ENCODE data around the gene TIAM1.

Gene TIAM1

GRCh38 chr21:31370281-31370892, 26.3 kb upstream of the TIAM1 start:
- DNase-seq (ENCODE audit: low read depth), result no peak
- no peak overlapping the region for H3K4me3 ChIP-seq (ENCODE audit: low read depth, low read length)
- TF ChIP-seq CTCF (IDR thresholded peaks at IDR 0.05; ENCODE audit: low read depth, low read length) (no peak), MYC (IDR thresholded peaks at IDR 0.05; ENCODE audit: low read depth, low read length) (no peak), POLR2A (IDR thresholded peaks at IDR 0.05; ENCODE audit: extremely low read depth, insufficient read length) (no peak)
- TF ChIP-seq, protein P1, sequence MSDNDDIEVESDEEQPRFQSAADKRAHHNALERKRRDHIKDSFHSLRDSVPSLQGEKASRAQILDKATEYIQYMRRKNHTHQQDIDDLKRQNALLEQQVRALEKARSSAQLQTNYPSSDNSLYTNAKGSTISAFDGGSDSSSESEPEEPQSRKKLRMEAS (IDR thresholded peaks at IDR 0.05; ENCODE audit: low read depth, low read length), result no peak

GRCh38 chr21:31368361-31368760, 24.3 kb upstream of the TIAM1 start:
- TF ChIP-seq POLR2A (IDR thresholded peaks at IDR 0.05; ENCODE audit: extremely low read depth, insufficient read length) (no peak), CTCF (IDR thresholded peaks at IDR 0.05; ENCODE audit: low read depth, low read length) (no peak), MYC (IDR thresholded peaks at IDR 0.05; ENCODE audit: low read depth, low read length) (no peak)
- TF ChIP-seq, protein P1 (IDR thresholded peaks at IDR 0.05; ENCODE audit: low read depth, low read length), result no peak
- no peak for DNase-seq (ENCODE audit: low read depth)
- no peak overlapping the region for H3K4me3 ChIP-seq (ENCODE audit: low read depth, low read length)

- TF ChIP-seq POLR2A (IDR thresholded peaks at IDR 0.05; ENCODE audit: extremely low read depth, insufficient read length) (no peak), CTCF (IDR thresholded peaks at IDR 0.05; ENCODE audit: low read depth, low read length) (no peak), MYC (IDR thresholded peaks at IDR 0.05; ENCODE audit: low read depth, low read length) (no peak)
- TF ChIP-seq, protein P1 (IDR thresholded peaks at IDR 0.05; ENCODE audit: low read depth, low read length), result no peak
- H3K4me3 ChIP-seq (ENCODE audit: low read depth, low read length), result no peak overlapping the region
- no peak for DNase-seq (ENCODE audit: low read depth)
These were observed 23.7 kb upstream of the TIAM1 start for GRCh38 chr21:31367801-31368200.

DNA sequence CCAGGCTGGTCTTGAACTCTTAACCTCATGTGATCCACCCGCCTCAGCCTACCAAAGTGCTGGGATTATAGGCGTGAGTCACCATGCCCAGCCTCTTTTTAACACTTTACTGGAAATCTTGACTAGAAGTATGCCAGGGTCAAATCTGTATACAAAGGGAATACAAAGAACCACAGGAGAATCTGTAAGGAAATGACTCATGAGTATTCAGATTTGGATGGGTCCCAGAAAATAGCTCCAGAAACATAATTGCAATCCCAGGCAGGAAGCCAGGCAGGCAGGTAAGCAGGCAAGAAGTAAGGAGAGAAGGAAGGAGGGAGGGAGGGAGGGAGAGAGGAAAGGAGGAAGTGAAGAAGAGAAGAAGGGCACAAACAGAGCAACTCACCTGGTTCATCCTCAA, 22.8 kb upstream of the TIAM1 start:
- DNase-seq (ENCODE audit: low read depth), result no peak
- no peak for TF ChIP-seq CTCF (IDR thresholded peaks at IDR 0.05; ENCODE audit: low read depth, low read length)
- TF ChIP-seq, protein P1 (IDR thresholded peaks at IDR 0.05; ENCODE audit: low read depth, low read length), result no peak
- no peak for TF ChIP-seq MYC (IDR thresholded peaks at IDR 0.05; ENCODE audit: low read depth, low read length)
- no peak for TF ChIP-seq POLR2A (IDR thresholded peaks at IDR 0.05; ENCODE audit: extremely low read depth, insufficient read length)
- H3K4me3 ChIP-seq (ENCODE audit: low read depth, low read length), result no peak overlapping the region

DNA sequence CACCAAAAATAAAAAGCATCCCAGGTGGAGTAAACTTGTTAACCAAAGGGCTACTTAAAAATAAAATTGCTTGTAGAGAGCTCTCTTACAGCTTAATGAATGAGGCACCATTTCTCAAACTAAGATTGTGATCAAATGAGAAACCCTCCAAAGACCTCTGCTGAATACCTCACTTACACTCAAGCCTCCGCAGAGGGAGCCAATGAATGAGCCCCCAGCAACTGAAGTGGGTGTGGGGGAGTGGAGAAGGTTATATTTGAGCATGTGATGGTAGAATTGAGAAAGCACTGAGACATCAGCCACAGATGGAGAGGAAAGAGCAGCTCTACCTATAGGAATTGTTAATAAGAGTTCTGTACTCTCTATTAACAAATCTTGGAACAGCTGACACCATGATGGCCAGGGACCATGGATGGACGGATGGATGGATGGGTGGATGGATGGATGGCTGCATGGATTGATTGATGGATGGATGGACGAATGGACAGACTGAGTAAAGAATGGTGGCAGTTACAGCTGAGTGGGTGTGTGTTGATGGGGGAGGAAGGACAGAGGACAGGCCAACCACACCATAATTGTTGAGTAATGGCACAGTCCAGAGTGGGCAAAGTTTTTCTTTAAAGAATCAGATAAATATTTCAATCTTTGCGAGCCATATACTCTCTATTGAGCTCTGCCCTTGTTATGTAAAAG, 20.3 kb upstream of the TIAM1 start:
- no peak overlapping the region for H3K4me3 ChIP-seq (ENCODE audit: low read depth, low read length)
- TF ChIP-seq MYC (IDR thresholded peaks at IDR 0.05; ENCODE audit: low read depth, low read length) (no peak), POLR2A (IDR thresholded peaks at IDR 0.05; ENCODE audit: extremely low read depth, insufficient read length) (no peak), CTCF (IDR thresholded peaks at IDR 0.05; ENCODE audit: low read depth, low read length) (no peak)
- TF ChIP-seq, protein P1 (IDR thresholded peaks at IDR 0.05; ENCODE audit: low read depth, low read length), result no peak
- DNase-seq (ENCODE audit: low read depth), result peak; percentile 25
